ENCODE measurements around the gene PPP1R15B. TPM values are rescaled to one million over a fixed set of nuclear protein-coding genes. Genes with fewer than 3 reads are reported as not detected.

Gene PPP1R15B
- total RNA-seq, 1 donor from 2014 or later, result 41.0 TPM

DNA sequence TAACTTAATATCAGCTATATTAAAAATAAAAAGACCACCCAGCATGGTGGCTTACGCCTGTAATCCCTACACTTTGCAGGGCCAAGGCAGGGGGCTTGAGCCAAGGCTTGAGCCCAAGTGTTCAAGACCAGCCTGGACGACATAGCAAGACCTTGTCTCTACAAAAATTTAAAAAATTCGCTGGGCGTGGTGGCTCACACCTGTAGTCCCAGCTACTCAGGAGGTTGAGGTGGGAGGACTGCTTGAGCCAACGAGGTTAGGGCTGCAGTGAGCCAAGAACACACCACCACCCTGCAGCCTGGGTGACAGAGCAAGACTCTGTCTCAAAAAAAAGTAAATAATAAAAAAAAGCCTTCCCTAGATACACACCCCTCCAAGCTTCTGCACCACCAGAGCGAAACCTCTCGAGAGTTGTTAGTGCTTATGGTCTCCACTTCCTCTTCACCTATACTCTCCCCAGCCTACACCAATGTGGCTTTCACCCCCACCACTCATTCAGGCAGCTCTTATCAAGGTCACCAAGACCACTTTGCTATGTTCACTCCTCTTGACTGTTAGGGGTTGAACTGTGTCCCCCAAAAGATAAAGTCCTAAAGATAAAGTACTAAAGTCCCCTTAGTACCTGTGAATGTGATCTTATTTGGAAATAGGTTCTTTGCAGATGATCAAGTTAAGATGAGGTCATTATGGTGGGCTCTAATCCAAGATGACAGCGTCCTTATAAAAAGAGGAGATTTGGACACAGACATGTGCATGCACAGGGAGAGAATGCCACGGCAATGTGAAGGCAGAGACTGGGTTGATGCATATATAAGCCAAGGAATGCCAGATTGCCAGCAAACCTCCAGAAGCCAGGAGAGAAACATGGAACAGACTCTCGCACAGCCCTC lies 6.8 kb upstream of the PPP1R15B start:
- H3K27ac Mint-ChIP-seq (ENCODE audit: unreplicated experiment), result peak overlapping the region; percentile 98
- TF ChIP-seq, protein P1, sequence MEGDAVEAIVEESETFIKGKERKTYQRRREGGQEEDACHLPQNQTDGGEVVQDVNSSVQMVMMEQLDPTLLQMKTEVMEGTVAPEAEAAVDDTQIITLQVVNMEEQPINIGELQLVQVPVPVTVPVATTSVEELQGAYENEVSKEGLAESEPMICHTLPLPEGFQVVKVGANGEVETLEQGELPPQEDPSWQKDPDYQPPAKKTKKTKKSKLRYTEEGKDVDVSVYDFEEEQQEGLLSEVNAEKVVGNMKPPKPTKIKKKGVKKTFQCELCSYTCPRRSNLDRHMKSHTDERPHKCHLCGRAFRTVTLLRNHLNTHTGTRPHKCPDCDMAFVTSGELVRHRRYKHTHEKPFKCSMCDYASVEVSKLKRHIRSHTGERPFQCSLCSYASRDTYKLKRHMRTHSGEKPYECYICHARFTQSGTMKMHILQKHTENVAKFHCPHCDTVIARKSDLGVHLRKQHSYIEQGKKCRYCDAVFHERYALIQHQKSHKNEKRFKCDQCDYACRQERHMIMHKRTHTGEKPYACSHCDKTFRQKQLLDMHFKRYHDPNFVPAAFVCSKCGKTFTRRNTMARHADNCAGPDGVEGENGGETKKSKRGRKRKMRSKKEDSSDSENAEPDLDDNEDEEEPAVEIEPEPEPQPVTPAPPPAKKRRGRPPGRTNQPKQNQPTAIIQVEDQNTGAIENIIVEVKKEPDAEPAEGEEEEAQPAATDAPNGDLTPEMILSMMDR (IDR thresholded peaks at IDR 0.05), result no peak
- H3K4me1 Mint-ChIP-seq (ENCODE audit: low read depth), result peaks cover 50% of the 10 kb centered on the region
- H3K4me3 Mint-ChIP-seq (ENCODE audit: unreplicated experiment), result peak overlapping the region; percentile 52
- H3K9me3 Mint-ChIP-seq (ENCODE audit: low read depth), result no peaks in the 10 kb centered on the region
- H3K36me3 Mint-ChIP-seq (ENCODE audit: low read depth), result peaks cover 2% of the 10 kb centered on the region
- DNase-seq (ENCODE audit: low spot score), result no peak
- no peaks in the 10 kb centered on the region for H3K27me3 Mint-ChIP-seq (ENCODE audit: low read depth)

DNA sequence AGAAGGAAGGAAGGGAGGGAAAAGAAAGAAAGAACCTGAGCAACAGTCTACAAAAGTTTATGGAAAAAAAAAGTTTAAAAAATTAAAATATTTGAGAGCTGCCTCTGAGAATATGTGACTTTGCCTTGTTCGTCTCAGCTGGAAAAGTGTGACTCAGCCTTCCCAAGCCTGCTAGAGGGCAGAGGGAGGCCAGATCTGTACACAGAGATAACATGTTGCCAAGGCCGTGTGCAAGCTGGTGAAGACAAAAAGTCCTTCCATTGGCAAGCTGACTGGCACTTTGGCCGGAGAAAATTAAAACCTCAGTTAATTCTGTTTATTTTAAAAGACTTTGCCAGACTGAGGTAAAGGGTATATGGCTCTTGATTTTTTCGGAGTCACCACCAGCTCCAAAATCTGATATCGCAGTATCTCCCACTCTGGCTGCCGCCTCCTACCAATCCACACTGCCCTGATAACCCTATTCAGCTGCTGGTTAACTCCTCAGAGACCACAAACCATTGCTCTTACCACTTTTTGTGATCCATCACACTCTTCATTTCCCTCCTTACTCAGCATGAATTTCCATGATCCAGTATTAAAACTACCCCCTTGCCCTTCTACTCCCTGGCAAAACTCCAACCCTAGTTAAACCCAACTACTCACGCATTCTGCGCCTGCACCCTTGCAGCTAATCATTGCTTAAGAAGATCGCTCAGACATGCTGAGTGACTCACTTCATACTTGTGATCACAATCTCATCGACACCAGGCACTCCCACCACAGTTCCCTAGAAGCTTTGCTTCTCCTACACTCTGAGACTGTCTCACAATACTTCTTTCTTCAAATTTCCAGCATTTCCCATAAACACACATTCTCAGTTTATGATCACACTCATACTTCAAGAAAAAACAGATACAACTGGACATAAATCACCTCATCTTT lies 5.7 kb upstream of the PPP1R15B start:
- peak overlapping the region; percentile 98 for H3K27ac Mint-ChIP-seq (ENCODE audit: unreplicated experiment)
- TF ChIP-seq, protein P1 (IDR thresholded peaks at IDR 0.05), result no peak
- H3K27me3 Mint-ChIP-seq (ENCODE audit: low read depth), result no peaks in the 10 kb centered on the region
- no peak for DNase-seq (ENCODE audit: low spot score)
- H3K4me3 Mint-ChIP-seq (ENCODE audit: unreplicated experiment), result peak overlapping the region; percentile 52
- no peaks in the 10 kb centered on the region for H3K9me3 Mint-ChIP-seq (ENCODE audit: low read depth)
- peaks cover 47% of the 10 kb centered on the region for H3K4me1 Mint-ChIP-seq (ENCODE audit: low read depth)
- no peaks in the 10 kb centered on the region for H3K36me3 Mint-ChIP-seq (ENCODE audit: low read depth)

DNA sequence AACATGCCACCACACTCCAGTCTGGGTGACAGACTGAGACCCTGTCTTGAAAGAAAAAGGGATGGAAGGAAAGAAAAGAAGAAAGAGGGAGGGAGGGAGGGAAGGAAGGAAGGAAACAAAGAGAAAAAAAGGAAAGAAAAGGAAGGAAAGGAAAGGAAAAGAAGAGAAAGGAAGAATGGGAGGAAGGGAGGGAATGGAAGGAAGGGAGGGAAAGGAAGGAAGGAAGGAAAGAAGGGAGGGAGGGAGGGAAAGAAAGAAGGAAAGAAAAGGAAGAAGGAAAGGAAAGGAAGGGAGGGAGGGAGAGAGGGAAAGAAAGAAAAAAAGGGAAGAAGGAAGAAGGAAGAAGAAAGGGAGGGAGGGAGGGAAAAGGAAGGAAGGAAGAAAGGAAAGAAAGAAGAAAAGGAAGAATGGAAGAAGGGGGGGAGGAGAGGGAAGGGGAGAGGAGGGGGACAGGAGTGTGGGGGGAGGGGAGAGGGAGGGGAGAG lies 5.0 kb upstream of the PPP1R15B start:
- Mint-ChIP-seq H3K9me3 (ENCODE audit: low read depth) (no peaks in the 10 kb centered on the region), H3K4me3 (ENCODE audit: unreplicated experiment) (peak overlapping the region; percentile 40), H3K27me3 (ENCODE audit: low read depth) (no peaks in the 10 kb centered on the region), H3K4me1 (ENCODE audit: low read depth) (peaks cover 51% of the 10 kb centered on the region), H3K27ac (ENCODE audit: unreplicated experiment) (peak overlapping the region; percentile 98), H3K36me3 (ENCODE audit: low read depth) (no peaks in the 10 kb centered on the region)
- TF ChIP-seq, protein P1 (IDR thresholded peaks at IDR 0.05), result no peak
- DNase-seq (ENCODE audit: low spot score), result no peak

DNA sequence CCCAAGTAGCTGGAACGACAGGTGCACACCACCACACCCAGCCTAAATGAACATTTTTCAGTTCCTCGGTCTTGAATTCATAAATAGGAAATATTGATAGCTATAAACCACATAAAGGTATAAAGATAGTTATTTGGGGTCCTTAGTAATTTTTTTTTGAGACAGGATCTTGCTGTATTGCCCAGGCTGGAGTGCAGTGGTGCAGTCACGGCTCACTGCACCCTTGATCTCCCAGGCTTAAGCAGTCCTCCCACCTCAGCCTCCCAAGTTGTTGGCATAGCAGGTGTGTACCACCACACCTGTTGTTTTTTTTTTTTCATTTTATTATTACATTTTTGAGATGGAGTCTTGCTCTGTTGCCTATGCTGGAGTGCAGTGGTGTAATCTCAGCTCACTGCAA lies 3.7 kb upstream of the PPP1R15B start:
- Mint-ChIP-seq H3K36me3 (ENCODE audit: low read depth) (no peaks in the 10 kb centered on the region), H3K4me3 (ENCODE audit: unreplicated experiment) (no peak overlapping the region), H3K27me3 (ENCODE audit: low read depth) (no peaks in the 10 kb centered on the region), H3K4me1 (ENCODE audit: low read depth) (peaks cover 46% of the 10 kb centered on the region), H3K27ac (ENCODE audit: unreplicated experiment) (peak overlapping the region; percentile 91), H3K9me3 (ENCODE audit: low read depth) (no peaks in the 10 kb centered on the region)
- TF ChIP-seq, protein P1 (IDR thresholded peaks at IDR 0.05), result no peak
- no peak for DNase-seq (ENCODE audit: low spot score)

DNA sequence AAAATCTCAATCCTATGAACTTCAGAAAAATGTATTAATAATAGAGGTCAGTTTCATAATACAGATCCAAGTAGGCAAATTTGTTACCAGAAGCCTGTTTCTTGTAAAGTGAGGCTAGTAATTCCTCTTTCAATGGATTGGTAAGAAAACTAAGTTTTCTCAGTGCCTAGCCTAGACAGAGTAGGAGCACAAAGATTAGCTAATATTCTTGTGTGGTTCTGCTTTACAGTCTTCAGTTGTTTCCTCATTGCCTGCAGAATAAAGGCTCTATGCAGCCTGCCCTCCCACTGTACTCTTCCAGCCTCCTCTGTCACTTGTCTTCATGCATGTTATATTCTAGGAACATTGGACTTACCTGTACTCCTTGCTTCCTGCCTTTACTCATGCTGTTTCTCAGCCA lies 2.4 kb upstream of the PPP1R15B start:
- no peaks in the 10 kb centered on the region for H3K9me3 Mint-ChIP-seq (ENCODE audit: low read depth)
- no peaks in the 10 kb centered on the region for H3K27me3 Mint-ChIP-seq (ENCODE audit: low read depth)
- no peak overlapping the region for H3K4me3 Mint-ChIP-seq (ENCODE audit: unreplicated experiment)
- peaks cover 36% of the 10 kb centered on the region for H3K4me1 Mint-ChIP-seq (ENCODE audit: low read depth)
- peak overlapping the region; percentile 37 for H3K27ac Mint-ChIP-seq (ENCODE audit: unreplicated experiment)
- no peak for DNase-seq (ENCODE audit: low spot score)
- H3K36me3 Mint-ChIP-seq (ENCODE audit: low read depth), result no peaks in the 10 kb centered on the region
- TF ChIP-seq, protein P1 (IDR thresholded peaks at IDR 0.05), result no peak
